Measurements from ENCODE around the gene CDH19. TPM values are rescaled to one million over a fixed set of nuclear protein-coding genes. Genes with fewer than 3 reads are reported as not detected.
"Not testable (repeated sequence)": the region's sequence is repeated elsewhere in the genome, so short reads cannot be mapped to it uniquely, and the experiment has no call there.

CDH19 gene
- total RNA-seq, 1 experiment from 2014 or later = not detected

DNA sequence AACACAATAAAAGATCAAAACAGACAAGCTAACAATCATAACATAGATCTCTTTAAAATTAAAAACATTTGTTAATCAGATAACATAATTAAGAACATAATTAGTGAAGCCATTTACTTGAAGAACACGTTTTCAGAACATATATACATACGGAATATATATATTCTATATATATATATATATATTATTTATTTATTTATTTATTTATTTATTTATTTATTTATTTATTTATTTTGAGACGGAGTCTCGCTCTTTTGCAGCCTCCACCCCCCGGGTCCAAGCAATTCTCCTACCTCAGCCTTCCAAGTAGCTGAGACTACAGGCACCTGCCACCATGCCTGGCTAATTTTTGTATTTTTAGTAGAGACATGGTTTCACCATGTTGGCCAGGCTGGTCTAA is 137.7 kb downstream of the CDH19 start:
- intact Hi-C loops (cut with micrococcal nuclease); H2AFZ ChIP-seq (ENCODE audit: low read depth, low read length, poor library complexity, severe bottlenecking); RAD21 ChIA-PET (ENCODE audit: low non-redundant PET in 1 of 2, low total read pairs in 2 of 2, uncharacterized antibody in 2 of 2, unreplicated experiment in 2 of 2); H3K27me3 ChIP-seq (ENCODE audit: insufficient read depth, low read length); ATAC-seq; BruUV-seq (replicated peaks); H3K27ac ChIP-seq (ENCODE audit: low read depth, low read length); H4K20me1 ChIP-seq (ENCODE audit: insufficient read depth); H3K4me3 ChIP-seq (replicated peaks in 1 of 2; ENCODE audit: low read depth in 1 of 2, low read length in 2 of 2); H3K79me2 ChIP-seq (ENCODE audit: insufficient read depth, low read length); POLR2A ChIA-PET; H3K36me3 ChIP-seq (ENCODE audit: control insufficient read depth in 1 of 2, insufficient read depth in 2 of 2, low read length in 2 of 2); H3K9me2 ChIP-seq (ENCODE audit: insufficient read depth); H3K4me2 ChIP-seq (ENCODE audit: low read length); DNase-seq (ENCODE audit: low read depth, low spot score); H3K9me3 ChIP-seq (ENCODE audit: control insufficient read depth in 1 of 2, insufficient read depth in 1 of 2, low read depth in 1 of 2, low read length in 2 of 2); CTCF ChIA-PET; H3K9ac ChIP-seq (ENCODE audit: low read length); H3K4me1 ChIP-seq (ENCODE audit: control insufficient read depth in 1 of 2, insufficient read depth in 2 of 2, low read length in 2 of 2): not testable (repeated sequence)

DNA sequence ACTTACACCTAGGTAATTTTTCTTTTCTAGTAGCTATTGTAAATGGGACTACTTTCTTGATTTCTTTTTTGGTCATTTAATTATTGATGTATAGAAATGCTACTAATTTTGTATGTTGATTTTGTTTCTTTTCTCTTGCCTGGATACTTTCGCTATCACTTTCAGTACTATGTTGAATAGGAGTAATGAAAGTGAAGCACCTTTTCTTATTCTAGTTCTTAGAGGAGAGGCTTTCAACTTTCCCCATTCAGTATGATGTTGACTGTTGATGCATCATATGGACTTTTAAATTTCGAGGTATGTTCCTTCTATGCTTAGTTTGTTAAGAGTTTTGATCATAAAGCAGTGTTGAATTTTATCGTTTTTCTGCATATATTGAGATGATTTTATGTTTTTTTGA is 142.5 kb downstream of the CDH19 start:
- no peaks in the 10 kb centered on the region for H3K27me3 ChIP-seq (ENCODE audit: insufficient read depth, low read length)
- POLR2A ChIA-PET = no interaction called here
- no peaks in the 10 kb centered on the region for H3K79me2 ChIP-seq (ENCODE audit: insufficient read depth, low read length)
- BruUV-seq (replicated peaks) = no TSS peak
- H3K4me3 ChIP-seq (replicated peaks in 1 of 2; ENCODE audit: low read depth in 1 of 2, low read length in 2 of 2) = no peak overlapping the region
- no peak for DNase-seq (ENCODE audit: low read depth, low spot score)
- no peak overlapping the region for H3K27ac ChIP-seq (ENCODE audit: low read depth, low read length)
- CTCF ChIA-PET = no interaction called here
- no peak for TF ChIP-seq YY1 (IDR thresholded peaks at IDR 0.05; ENCODE audit: extremely low read depth, insufficient replicate concordance, low read depth, low read length)
- no peak for TF ChIP-seq FOSL1 (IDR thresholded peaks at IDR 0.05; ENCODE audit: low read depth)
- no peak for TF ChIP-seq ZFX (IDR thresholded peaks at IDR 0.05)
- TF ChIP-seq, protein P1, sequence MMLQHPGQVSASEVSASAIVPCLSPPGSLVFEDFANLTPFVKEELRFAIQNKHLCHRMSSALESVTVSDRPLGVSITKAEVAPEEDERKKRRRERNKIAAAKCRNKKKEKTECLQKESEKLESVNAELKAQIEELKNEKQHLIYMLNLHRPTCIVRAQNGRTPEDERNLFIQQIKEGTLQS (IDR thresholded peaks at IDR 0.05) = no peak
- TF ChIP-seq, protein P2, sequence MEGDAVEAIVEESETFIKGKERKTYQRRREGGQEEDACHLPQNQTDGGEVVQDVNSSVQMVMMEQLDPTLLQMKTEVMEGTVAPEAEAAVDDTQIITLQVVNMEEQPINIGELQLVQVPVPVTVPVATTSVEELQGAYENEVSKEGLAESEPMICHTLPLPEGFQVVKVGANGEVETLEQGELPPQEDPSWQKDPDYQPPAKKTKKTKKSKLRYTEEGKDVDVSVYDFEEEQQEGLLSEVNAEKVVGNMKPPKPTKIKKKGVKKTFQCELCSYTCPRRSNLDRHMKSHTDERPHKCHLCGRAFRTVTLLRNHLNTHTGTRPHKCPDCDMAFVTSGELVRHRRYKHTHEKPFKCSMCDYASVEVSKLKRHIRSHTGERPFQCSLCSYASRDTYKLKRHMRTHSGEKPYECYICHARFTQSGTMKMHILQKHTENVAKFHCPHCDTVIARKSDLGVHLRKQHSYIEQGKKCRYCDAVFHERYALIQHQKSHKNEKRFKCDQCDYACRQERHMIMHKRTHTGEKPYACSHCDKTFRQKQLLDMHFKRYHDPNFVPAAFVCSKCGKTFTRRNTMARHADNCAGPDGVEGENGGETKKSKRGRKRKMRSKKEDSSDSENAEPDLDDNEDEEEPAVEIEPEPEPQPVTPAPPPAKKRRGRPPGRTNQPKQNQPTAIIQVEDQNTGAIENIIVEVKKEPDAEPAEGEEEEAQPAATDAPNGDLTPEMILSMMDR (IDR thresholded peaks at IDR 0.05 in 2 of 3, conservative IDR thresholded peaks at IDR 0.05 in 1 of 3; ENCODE audit: borderline replicate concordance in 1 of 3, insufficient read depth in 1 of 3, low read depth in 2 of 3, low read length in 2 of 3) = no peak
- no peak for TF ChIP-seq CBX3 (IDR thresholded peaks at IDR 0.05; ENCODE audit: low read depth)
- no peak for TF ChIP-seq SP1 (IDR thresholded peaks at IDR 0.05; ENCODE audit: low read depth)
- no peak for TF ChIP-seq EZH2phosphoT487 (IDR thresholded peaks at IDR 0.05; ENCODE audit: borderline replicate concordance)
- TF ChIP-seq JUND (IDR thresholded peaks at IDR 0.05) = no peak
- no peak for TF ChIP-seq RAD21 (IDR thresholded peaks at IDR 0.05; ENCODE audit: low read depth)
- no peak for TF ChIP-seq POLR2A (IDR thresholded peaks at IDR 0.05; ENCODE audit: borderline replicate concordance, extremely low read depth, insufficient read depth, insufficient read length)
- no peak for TF ChIP-seq EGR1 (IDR thresholded peaks at IDR 0.05; ENCODE audit: low read depth)
- TF ChIP-seq, protein P3, sequence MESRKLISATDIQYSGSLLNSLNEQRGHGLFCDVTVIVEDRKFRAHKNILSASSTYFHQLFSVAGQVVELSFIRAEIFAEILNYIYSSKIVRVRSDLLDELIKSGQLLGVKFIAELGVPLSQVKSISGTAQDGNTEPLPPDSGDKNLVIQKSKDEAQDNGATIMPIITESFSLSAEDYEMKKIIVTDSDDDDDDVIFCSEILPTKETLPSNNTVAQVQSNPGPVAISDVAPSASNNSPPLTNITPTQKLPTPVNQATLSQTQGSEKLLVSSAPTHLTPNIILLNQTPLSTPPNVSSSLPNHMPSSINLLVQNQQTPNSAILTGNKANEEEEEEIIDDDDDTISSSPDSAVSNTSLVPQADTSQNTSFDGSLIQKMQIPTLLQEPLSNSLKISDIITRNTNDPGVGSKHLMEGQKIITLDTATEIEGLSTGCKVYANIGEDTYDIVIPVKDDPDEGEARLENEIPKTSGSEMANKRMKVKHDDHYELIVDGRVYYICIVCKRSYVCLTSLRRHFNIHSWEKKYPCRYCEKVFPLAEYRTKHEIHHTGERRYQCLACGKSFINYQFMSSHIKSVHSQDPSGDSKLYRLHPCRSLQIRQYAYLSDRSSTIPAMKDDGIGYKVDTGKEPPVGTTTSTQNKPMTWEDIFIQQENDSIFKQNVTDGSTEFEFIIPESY (IDR thresholded peaks at IDR 0.05; ENCODE audit: extremely low read depth, insufficient replicate concordance, low read length) = no peak
- no peak for TF ChIP-seq SIN3A (IDR thresholded peaks at IDR 0.05; ENCODE audit: low read depth)
- no peak for TF ChIP-seq TCF7L2 (IDR thresholded peaks at IDR 0.05; ENCODE audit: borderline replicate concordance, extremely low read depth, insufficient read depth, insufficient read length)
- no peak for TF ChIP-seq CEBPB (IDR thresholded peaks at IDR 0.05; ENCODE audit: low read depth)
- TF ChIP-seq ELF1 (IDR thresholded peaks at IDR 0.05; ENCODE audit: borderline replicate concordance, low read depth) = no peak
- RAD21 ChIA-PET (ENCODE audit: low non-redundant PET in 1 of 2, low total read pairs in 2 of 2, uncharacterized antibody in 2 of 2, unreplicated experiment in 2 of 2) = no interaction called here
- H4K20me1 ChIP-seq (ENCODE audit: insufficient read depth) = no peaks in the 10 kb centered on the region; the same call in 1 of the 2 replicates
- H3K36me3 ChIP-seq (ENCODE audit: control insufficient read depth in 1 of 2, insufficient read depth in 2 of 2, low read length in 2 of 2) = no peaks in the 10 kb centered on the region
- no peaks in the 10 kb centered on the region for H3K9me2 ChIP-seq (ENCODE audit: insufficient read depth)
- peaks cover 7 to 18% of the 10 kb centered on the region in 2 experiments; a peak in 2 of 4 replicates for H3K9me3 ChIP-seq (ENCODE audit: control insufficient read depth in 1 of 2, insufficient read depth in 1 of 2, low read depth in 1 of 2, low read length in 2 of 2)
- intact Hi-C loops (cut with micrococcal nuclease) = no loop called here
- no peak overlapping the region for H2AFZ ChIP-seq (ENCODE audit: low read depth, low read length, poor library complexity, severe bottlenecking)
- H3K9ac ChIP-seq (ENCODE audit: low read length) = no peak overlapping the region
- H3K4me2 ChIP-seq (ENCODE audit: low read length) = no peak overlapping the region
- ATAC-seq = no peak
- H3K4me1 ChIP-seq (ENCODE audit: control insufficient read depth in 1 of 2, insufficient read depth in 2 of 2, low read length in 2 of 2) = no peaks in the 10 kb centered on the region

Data from HCT116 (cell line).